ENCODE data around the gene NUAK2. TPM values are rescaled to one million over a fixed set of nuclear protein-coding genes. Genes with fewer than 3 reads are reported as not detected.

The NUAK2 gene
- total and polyA plus RNA-seq, 2 of the 4 experiments (the other 2 are of a cell fraction) = 7.2 to 17.6 TPM

GRCh38 chr1:205338011-205338410, 16.5 kb upstream of the NUAK2 start:
- Histone ChIP-seq H3K9me3 (ENCODE audit: control insufficient read depth, insufficient read depth, low read length) (no peaks in the 10 kb centered on the region; the same call in 1 of the 2 replicates), H3K27ac (ENCODE audit: insufficient read depth, low read length) (no peak overlapping the region), H2BK120ac (ENCODE audit: low read depth, low read length) (no peak overlapping the region), H2AFZ (replicated peaks; ENCODE audit: low read length, poor library complexity) (no peak overlapping the region), H3K36me3 (ENCODE audit: control insufficient read depth, insufficient read depth, low read length) (no peaks in the 10 kb centered on the region), H3K14ac (replicated peaks; ENCODE audit: low read depth, low read length) (no peak overlapping the region), H3K4me1 (ENCODE audit: control insufficient read depth, insufficient read depth, low read length) (no peaks in the 10 kb centered on the region), H4K91ac (ENCODE audit: insufficient read depth, low read depth, low read length) (no peak overlapping the region), H3K9ac (ENCODE audit: low read depth, low read length) (no peak overlapping the region), H3K4me2 (ENCODE audit: low read depth, low read length) (no peak overlapping the region), H3K79me1 (ENCODE audit: low read depth in 1 of 2, low read length in 2 of 2) (no peaks in the 10 kb centered on the region), H2AK9ac (replicated peaks; ENCODE audit: low read depth, low read length, poor library complexity) (no peak overlapping the region), H4K8ac (ENCODE audit: low read depth in 2 of 2, low read length in 2 of 2) (no peak overlapping the region), H3K9me1 (ENCODE audit: insufficient read depth, low read length) (no peaks in the 10 kb centered on the region), H2AK5ac (ENCODE audit: low read depth, low read length) (no peak overlapping the region), H2BK5ac (ENCODE audit: low read depth, low read length, poor library complexity, severe bottlenecking) (no peak overlapping the region), H3K27me3 (ENCODE audit: control insufficient read depth, insufficient read depth, low read length) (peaks cover 69% of the 10 kb centered on the region), H3K23ac (ENCODE audit: low read depth, low read length) (no peak overlapping the region), H3K18ac (ENCODE audit: low read depth, low read length) (no peak overlapping the region), H2BK15ac (ENCODE audit: low read depth, low read length) (no peak overlapping the region), H4K20me1 (ENCODE audit: insufficient read depth, low read length) (no peaks in the 10 kb centered on the region; the same call in 1 of the 2 replicates), H3K4me3 (ENCODE audit: insufficient read depth, low read depth, low read length) (no peak overlapping the region), H4K5ac (ENCODE audit: low read depth, low read length) (no peak overlapping the region), H3K4ac (ENCODE audit: low read depth, low read length) (no peak overlapping the region), H2BK20ac (ENCODE audit: low read depth, low read length) (no peak overlapping the region), H3K56ac (ENCODE audit: extremely low read depth, insufficient read depth, low read length) (no peak overlapping the region)
- no CpG with 5 or more reads among the region's 7 CpGs for WGBS, 2 experiments (ENCODE audit: extremely low coverage in 2 of 2, insufficient read length in 1 of 2)
- ATAC-seq (ENCODE audit: low read depth) (no peak), DNase-seq (no peak)
- intact Hi-C loops (cut with micrococcal nuclease) = no loop called here
- TF ChIP-seq MAZ (IDR thresholded peaks at IDR 0.05; ENCODE audit: borderline replicate concordance, low read depth, low read length) (no peak), MAFK (IDR thresholded peaks at IDR 0.05; ENCODE audit: low read depth, low read length) (no peak), RCOR1 (IDR thresholded peaks at IDR 0.05; ENCODE audit: insufficient replicate concordance, low read length) (no peak), CHD1 (IDR thresholded peaks at IDR 0.05; ENCODE audit: low read depth, low read length) (no peak), POLR2A (IDR thresholded peaks at IDR 0.05; ENCODE audit: low read depth, low read length) (no peak), SMC3 (IDR thresholded peaks at IDR 0.05; ENCODE audit: low read depth, low read length) (no peak), MXI1 (IDR thresholded peaks at IDR 0.05; ENCODE audit: borderline replicate concordance, low read depth, low read length) (no peak), RAD21 (IDR thresholded peaks at IDR 0.05; ENCODE audit: low read length) (no peak), FOS (IDR thresholded peaks at IDR 0.05; ENCODE audit: low read depth, low read length) (no peak), BHLHE40 (IDR thresholded peaks at IDR 0.05; ENCODE audit: low read depth, low read length) (no peak), ELK1 (IDR thresholded peaks at IDR 0.05; ENCODE audit: borderline replicate concordance, low read depth, low read length) (no peak), USF2 (IDR thresholded peaks at IDR 0.05; ENCODE audit: low read depth, low read length) (no peak), CEBPB (IDR thresholded peaks at IDR 0.05; ENCODE audit: low read depth, low read length) (no peak), RFX5 (IDR thresholded peaks at IDR 0.05; ENCODE audit: low read depth, low read length) (no peak), NFE2L2 (IDR thresholded peaks at IDR 0.05; ENCODE audit: low read depth, low read length) (no peak), CTCF (conservative IDR thresholded peaks at IDR 0.05; ENCODE audit: low read depth, low read length) (no peak)
- no TSS peak for BruUV-seq (replicated peaks)
- ChIA-PET POLR2A (ENCODE audit: unreplicated experiment) (no interaction called here), CTCF (no interaction called here)
- in situ Hi-C loops (cut with MboI; ENCODE audit: low sequenced_read_pairs) = loop anchor here (5.0 to 10.0 kb wide), 2 partner anchors 184 to 353 kb away; no protein-coding TSS in a partner anchor
- dilution Hi-C loops (cut with HindIII; ENCODE audit: low sequenced_read_pairs, unreplicated experiment) = no loop called here
